ENCODE data around the gene GPHB5. TPM values are rescaled to one million over a fixed set of nuclear protein-coding genes. Genes with fewer than 3 reads are reported as not detected.

Gene GPHB5
- not detected for total RNA-seq

GRCh38 chr14:63318835-63319234 lies at the start of gene GPHB5:
Gene GPHB5, minus strand, starts transcription at chr14:63318935. Its CDS starts 1,086 bp downstream, at chr14:63317849.
- no peak within 1 kb of the TSS for H3K4me3 ChIP-seq (ENCODE audit: low read length in 3 of 3)
- no peaks in the 10 kb centered on the region for H3K4me1 ChIP-seq (ENCODE audit: control insufficient read depth in 3 of 3, insufficient read depth in 3 of 3, low read length in 3 of 3)

GRCh38 chr14:63367742-63368364 lies 49.1 kb upstream of the GPHB5 start:
- H3K27me3 ChIP-seq (ENCODE audit: control insufficient read depth in 3 of 3, insufficient read depth in 3 of 3, low read length in 3 of 3) = no peaks in the 10 kb centered on the region
- peaks cover 0 to under 1% (median 0%) of the 10 kb centered on the region in 3 donors for H3K36me3 ChIP-seq (ENCODE audit: control insufficient read depth in 3 of 3, insufficient read depth in 3 of 3, low read length in 3 of 3)
- no peaks in the 10 kb centered on the region for H3K9me3 ChIP-seq (ENCODE audit: control insufficient read depth in 3 of 3, low read length in 3 of 3)
- H3K27ac ChIP-seq (ENCODE audit: low read depth, low read length) = no peak overlapping the region
- no peaks in the 10 kb centered on the region for H3K4me1 ChIP-seq (ENCODE audit: control insufficient read depth in 3 of 3, insufficient read depth in 3 of 3, low read length in 3 of 3)
- no peak overlapping the region for H3K4me3 ChIP-seq (ENCODE audit: low read length in 3 of 3)
- H3K9ac ChIP-seq (ENCODE audit: low read depth in 1 of 3, low read length in 3 of 3) = no peak overlapping the region

More at GRCh38 chr14:63318835-63319234, at the start of gene GPHB5:
- H3K9ac ChIP-seq (ENCODE audit: low read depth in 1 of 3, low read length in 3 of 3) = no peak within 1 kb of the TSS
- no peaks in the 10 kb centered on the region for H3K9me3 ChIP-seq (ENCODE audit: control insufficient read depth in 3 of 3, low read length in 3 of 3)
- H3K27me3 ChIP-seq (ENCODE audit: control insufficient read depth in 3 of 3, insufficient read depth in 3 of 3, low read length in 3 of 3) = no peaks in the 10 kb centered on the region
- no peaks in the 10 kb centered on the region for H3K36me3 ChIP-seq (ENCODE audit: control insufficient read depth in 3 of 3, insufficient read depth in 3 of 3, low read length in 3 of 3)
- H3K27ac ChIP-seq (ENCODE audit: low read depth, low read length) = no peak within 1 kb of the TSS

GRCh38 chr14:63362389-63362819 lies 43.7 kb upstream of the GPHB5 start:
- H3K4me3 ChIP-seq (ENCODE audit: low read length in 3 of 3) = no peak overlapping the region
- H3K27me3 ChIP-seq (ENCODE audit: control insufficient read depth in 3 of 3, insufficient read depth in 3 of 3, low read length in 3 of 3) = no peaks in the 10 kb centered on the region
- no peak overlapping the region for H3K9ac ChIP-seq (ENCODE audit: low read depth in 1 of 3, low read length in 3 of 3)
- H3K9me3 ChIP-seq (ENCODE audit: control insufficient read depth in 3 of 3, low read length in 3 of 3) = no peaks in the 10 kb centered on the region
- no peak overlapping the region for H3K27ac ChIP-seq (ENCODE audit: low read depth, low read length)
- H3K36me3 ChIP-seq (ENCODE audit: control insufficient read depth in 3 of 3, insufficient read depth in 3 of 3, low read length in 3 of 3) = no peaks in the 10 kb centered on the region
- H3K4me1 ChIP-seq (ENCODE audit: control insufficient read depth in 3 of 3, insufficient read depth in 3 of 3, low read length in 3 of 3) = no peaks in the 10 kb centered on the region

- Histone ChIP-seq H3K9me3 (ENCODE audit: control insufficient read depth in 3 of 3, low read length in 3 of 3) (no peaks in the 10 kb centered on the region), H3K27me3 (ENCODE audit: control insufficient read depth in 3 of 3, insufficient read depth in 3 of 3, low read length in 3 of 3) (no peaks in the 10 kb centered on the region), H3K9ac (ENCODE audit: low read depth in 1 of 3, low read length in 3 of 3) (no peak overlapping the region), H3K4me1 (ENCODE audit: control insufficient read depth in 3 of 3, insufficient read depth in 3 of 3, low read length in 3 of 3) (no peaks in the 10 kb centered on the region), H3K36me3 (ENCODE audit: control insufficient read depth in 3 of 3, insufficient read depth in 3 of 3, low read length in 3 of 3) (no peaks in the 10 kb centered on the region), H3K27ac (ENCODE audit: low read depth, low read length) (no peak overlapping the region), H3K4me3 (ENCODE audit: low read length in 3 of 3) (no peak overlapping the region)
These were observed 43.1 kb upstream of the GPHB5 start for GRCh38 chr14:63361790-63362189.

- no peak overlapping the region for H3K9ac ChIP-seq (ENCODE audit: low read depth in 1 of 3, low read length in 3 of 3)
- no peaks in the 10 kb centered on the region for H3K4me1 ChIP-seq (ENCODE audit: control insufficient read depth in 3 of 3, insufficient read depth in 3 of 3, low read length in 3 of 3)
- H3K27me3 ChIP-seq (ENCODE audit: control insufficient read depth in 3 of 3, insufficient read depth in 3 of 3, low read length in 3 of 3) = no peaks in the 10 kb centered on the region
- no peaks in the 10 kb centered on the region for H3K36me3 ChIP-seq (ENCODE audit: control insufficient read depth in 3 of 3, insufficient read depth in 3 of 3, low read length in 3 of 3)
- H3K27ac ChIP-seq (ENCODE audit: low read depth, low read length) = no peak overlapping the region
- no peaks in the 10 kb centered on the region for H3K9me3 ChIP-seq (ENCODE audit: control insufficient read depth in 3 of 3, low read length in 3 of 3)
- no peak overlapping the region for H3K4me3 ChIP-seq (ENCODE audit: low read length in 3 of 3)
These were observed 39.1 kb upstream of the GPHB5 start for GRCh38 chr14:63357841-63358240.

- no peak overlapping the region for H3K9ac ChIP-seq (ENCODE audit: low read depth in 1 of 3, low read length in 3 of 3)
- H3K4me3 ChIP-seq (ENCODE audit: low read length in 3 of 3) = no peak overlapping the region
- H3K27ac ChIP-seq (ENCODE audit: low read depth, low read length) = no peak overlapping the region
- no peaks in the 10 kb centered on the region for H3K9me3 ChIP-seq (ENCODE audit: control insufficient read depth in 3 of 3, low read length in 3 of 3)
- no peaks in the 10 kb centered on the region for H3K4me1 ChIP-seq (ENCODE audit: control insufficient read depth in 3 of 3, insufficient read depth in 3 of 3, low read length in 3 of 3)
- no peaks in the 10 kb centered on the region for H3K36me3 ChIP-seq (ENCODE audit: control insufficient read depth in 3 of 3, insufficient read depth in 3 of 3, low read length in 3 of 3)
- no peaks in the 10 kb centered on the region for H3K27me3 ChIP-seq (ENCODE audit: control insufficient read depth in 3 of 3, insufficient read depth in 3 of 3, low read length in 3 of 3)
These were observed 27.1 kb upstream of the GPHB5 start for GRCh38 chr14:63345826-63346225.

GRCh38 chr14:63344336-63344735 lies 25.6 kb upstream of the GPHB5 start:
- H3K27me3 ChIP-seq (ENCODE audit: control insufficient read depth in 3 of 3, insufficient read depth in 3 of 3, low read length in 3 of 3) = no peaks in the 10 kb centered on the region
- H3K9ac ChIP-seq (ENCODE audit: low read depth in 1 of 3, low read length in 3 of 3) = no peak overlapping the region
- no peak overlapping the region for H3K4me3 ChIP-seq (ENCODE audit: low read length in 3 of 3)
- no peaks in the 10 kb centered on the region for H3K36me3 ChIP-seq (ENCODE audit: control insufficient read depth in 3 of 3, insufficient read depth in 3 of 3, low read length in 3 of 3)
- no peaks in the 10 kb centered on the region for H3K4me1 ChIP-seq (ENCODE audit: control insufficient read depth in 3 of 3, insufficient read depth in 3 of 3, low read length in 3 of 3)
- H3K9me3 ChIP-seq (ENCODE audit: control insufficient read depth in 3 of 3, low read length in 3 of 3) = no peaks in the 10 kb centered on the region
- no peak overlapping the region for H3K27ac ChIP-seq (ENCODE audit: low read depth, low read length)

- Histone ChIP-seq H3K9ac (ENCODE audit: low read depth in 1 of 3, low read length in 3 of 3) (no peak overlapping the region), H3K27me3 (ENCODE audit: control insufficient read depth in 3 of 3, insufficient read depth in 3 of 3, low read length in 3 of 3) (no peaks in the 10 kb centered on the region)
These were observed 25.1 kb upstream of the GPHB5 start for GRCh38 chr14:63343878-63344277.

GRCh38 chr14:63342371-63342770 lies 23.6 kb upstream of the GPHB5 start:
- Histone ChIP-seq H3K4me1 (ENCODE audit: control insufficient read depth in 3 of 3, insufficient read depth in 3 of 3, low read length in 3 of 3) (no peaks in the 10 kb centered on the region), H3K27ac (ENCODE audit: low read depth, low read length) (no peak overlapping the region), H3K9me3 (ENCODE audit: control insufficient read depth in 3 of 3, low read length in 3 of 3) (no peaks in the 10 kb centered on the region), H3K4me3 (ENCODE audit: low read length in 3 of 3) (no peak overlapping the region), H3K27me3 (ENCODE audit: control insufficient read depth in 3 of 3, insufficient read depth in 3 of 3, low read length in 3 of 3) (no peaks in the 10 kb centered on the region), H3K9ac (ENCODE audit: low read depth in 1 of 3, low read length in 3 of 3) (no peak overlapping the region), H3K36me3 (ENCODE audit: control insufficient read depth in 3 of 3, insufficient read depth in 3 of 3, low read length in 3 of 3) (no peaks in the 10 kb centered on the region)

More at GRCh38 chr14:63343878-63344277, 25.1 kb upstream of the GPHB5 start:
- H3K4me1 ChIP-seq (ENCODE audit: control insufficient read depth in 3 of 3, insufficient read depth in 3 of 3, low read length in 3 of 3) = no peaks in the 10 kb centered on the region
- H3K27ac ChIP-seq (ENCODE audit: low read depth, low read length) = no peak overlapping the region
- H3K4me3 ChIP-seq (ENCODE audit: low read length in 3 of 3) = no peak overlapping the region
- H3K9me3 ChIP-seq (ENCODE audit: control insufficient read depth in 3 of 3, low read length in 3 of 3) = no peaks in the 10 kb centered on the region
- H3K36me3 ChIP-seq (ENCODE audit: control insufficient read depth in 3 of 3, insufficient read depth in 3 of 3, low read length in 3 of 3) = no peaks in the 10 kb centered on the region

GRCh38 chr14:63328787-63329737 lies 10.3 kb upstream of the GPHB5 start:
- no peaks in the 10 kb centered on the region for H3K4me1 ChIP-seq (ENCODE audit: control insufficient read depth in 3 of 3, insufficient read depth in 3 of 3, low read length in 3 of 3)
- H3K27ac ChIP-seq (ENCODE audit: low read depth, low read length) = no peak overlapping the region
- H3K4me3 ChIP-seq (ENCODE audit: low read length in 3 of 3) = no peak overlapping the region
- no peaks in the 10 kb centered on the region for H3K9me3 ChIP-seq (ENCODE audit: control insufficient read depth in 3 of 3, low read length in 3 of 3)
- H3K9ac ChIP-seq (ENCODE audit: low read depth in 1 of 3, low read length in 3 of 3) = no peak overlapping the region
- H3K27me3 ChIP-seq (ENCODE audit: control insufficient read depth in 3 of 3, insufficient read depth in 3 of 3, low read length in 3 of 3) = no peaks in the 10 kb centered on the region
- no peaks in the 10 kb centered on the region for H3K36me3 ChIP-seq (ENCODE audit: control insufficient read depth in 3 of 3, insufficient read depth in 3 of 3, low read length in 3 of 3)

Measured in skeletal muscle tissue (tissue), 4 donors.